SK-N-SH treated with all-trans-retinoic acid at 6 μM for 48 hours (cell line): ENCODE results near the gene MEF2B.
"Not testable (repeated sequence)": the region's sequence is repeated elsewhere in the genome, so short reads cannot be mapped to it uniquely, and the experiment has no call there.

ENCODE experiments used
- ATAC-seq: fragments of 200-7000 bp; cut with Tn5 transposase; 3 replicates; pipeline ENCODE4 v1.9.1; 2020; ENCODE audit warnings: mild to moderate bottlenecking, moderate library complexity
- ARNTL ChIP-seq: fragments of 450-650 bp; formaldehyde crosslinking; IDR thresholded peaks from 2 replicates; pipeline ENCODE4 v1.5.0; 2020; ENCODE audit warnings: low read depth, mild to moderate bottlenecking, moderate library complexity, borderline replicate concordance
- BACH2 ChIP-seq: fragments of 250-450 bp; sonication (Bioruptor Pico); IDR thresholded peaks from 2 replicates; pipeline ENCODE4 v1.9.0; 2021; ENCODE audit warnings: mild to moderate bottlenecking, borderline replicate concordance
- CSDC2 ChIP-seq: fragments of 250-450 bp; sonication (Bioruptor Pico); IDR thresholded peaks from 2 replicates; pipeline ENCODE4 v1.5.0; 2020; ENCODE audit warnings: mild to moderate bottlenecking, moderate library complexity
- GLIS3 ChIP-seq: fragments of 250-450 bp; sonication (Bioruptor Pico); IDR thresholded peaks from 2 replicates; pipeline ENCODE4 v1.5.0; 2020; ENCODE audit warnings: mild to moderate bottlenecking, moderate library complexity
- ISL1 ChIP-seq: fragments of 250-450 bp; sonication (Bioruptor Pico); IDR thresholded peaks from 2 replicates; pipeline ENCODE4 v2.1.2; 2022; ENCODE audit warnings: mild to moderate bottlenecking, moderate library complexity
- OSR1 ChIP-seq: fragments of 250-450 bp; sonication (Bioruptor Pico); IDR thresholded peaks from 2 replicates; pipeline ENCODE4 v1.8.0; 2022; ENCODE audit warnings: moderate library complexity, mild to moderate bottlenecking, inconsistent platforms
- PPARA ChIP-seq: fragments of 250-450 bp; sonication (Bioruptor Pico); IDR thresholded peaks from 2 replicates; pipeline ENCODE4 v1.5.0; 2020; ENCODE audit warnings: mild to moderate bottlenecking, borderline replicate concordance
- RARB ChIP-seq: fragments of 250-450 bp; sonication (Bioruptor Pico); IDR thresholded peaks from 2 replicates; pipeline ENCODE4 v1.8.0; 2021; ENCODE audit warnings: mild to moderate bottlenecking, moderate library complexity
- SNAI2 ChIP-seq: fragments of 250-450 bp; sonication (Bioruptor Pico); IDR thresholded peaks from 2 replicates; pipeline ENCODE4 v1.5.0; 2020; ENCODE audit warnings: mild to moderate bottlenecking, moderate library complexity
- TCF4 ChIP-seq: fragments of 250-450 bp; sonication (Bioruptor Pico); IDR thresholded peaks from 2 replicates; pipeline ENCODE4 v1.8.0; 2021; ENCODE audit warnings: mild to moderate bottlenecking, moderate library complexity, borderline replicate concordance
- TOX ChIP-seq: fragments of 250-450 bp; sonication (Bioruptor Pico); IDR thresholded peaks from 2 replicates; pipeline ENCODE4 v1.8.0; 2021; ENCODE audit warnings: mild to moderate bottlenecking, moderate library complexity, borderline replicate concordance
- ZC3H10 ChIP-seq: fragments of 250-450 bp; sonication (Bioruptor Pico); IDR thresholded peaks from 2 replicates; pipeline ENCODE4 v1.5.1; 2021; ENCODE audit warnings: mild to moderate bottlenecking, moderate library complexity
- ZFP3 ChIP-seq: fragments of 250-450 bp; sonication (Bioruptor Pico); IDR thresholded peaks from 2 replicates; pipeline ENCODE4 v1.5.0; 2020; ENCODE audit warnings: mild to moderate bottlenecking, moderate library complexity
- ZFP30 ChIP-seq: fragments of 450-650 bp; formaldehyde crosslinking; IDR thresholded peaks from 2 replicates; pipeline ENCODE4 v1.5.0; 2022; ENCODE audit warnings: mild to moderate bottlenecking, moderate library complexity
- ZNF565 ChIP-seq: fragments of 450-650 bp; formaldehyde crosslinking; conservative IDR thresholded peaks from 2 replicates; pipeline ENCODE4 v1.5.0; 2020; ENCODE audit warnings: low read depth, mild to moderate bottlenecking, moderate library complexity
- ZNF8 ChIP-seq: fragments of 450-650 bp; formaldehyde crosslinking; IDR thresholded peaks from 2 replicates; pipeline ENCODE4 v1.5.0; 2020; ENCODE audit warnings: mild to moderate bottlenecking, moderate library complexity
- TF ChIP-seq, protein P1 (sequence below): fragments of 250-450 bp; sonication (Bioruptor Pico); IDR thresholded peaks from 2 replicates; pipeline ENCODE4 v1.5.0; 2020; ENCODE audit warnings: mild to moderate bottlenecking, moderate library complexity
- TF ChIP-seq, protein P2 (sequence below): fragments of 250-450 bp; sonication (Bioruptor Pico); IDR thresholded peaks from 2 replicates; pipeline ENCODE4 v1.5.1; 2021; ENCODE audit warnings: mild to moderate bottlenecking, moderate library complexity
- TF ChIP-seq, protein P3 (sequence below): fragments of 250-450 bp; sonication (Bioruptor Pico); IDR thresholded peaks from 2 replicates; pipeline ENCODE4 v1.5.1; 2020; ENCODE audit warnings: low read depth, mild to moderate bottlenecking, moderate library complexity

The MEF2B gene

DNA sequence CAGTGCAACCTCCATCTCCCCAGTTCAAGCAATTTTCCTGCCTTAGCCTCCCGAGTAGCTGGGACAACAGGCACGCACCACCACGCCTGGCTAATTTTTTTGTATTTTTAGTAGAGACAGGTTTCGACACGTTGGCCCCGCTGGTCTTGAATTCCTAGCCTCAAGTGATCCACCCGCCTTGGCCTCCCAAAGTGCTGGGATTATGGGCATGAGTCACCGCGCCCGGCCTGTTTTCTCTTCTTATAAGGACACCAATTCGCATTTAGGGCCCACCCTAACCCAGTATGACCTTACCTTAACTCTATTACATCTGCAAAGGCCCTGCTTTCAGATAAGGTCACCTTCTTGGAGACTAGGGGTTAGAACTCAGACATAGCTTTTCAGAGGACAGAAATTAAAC is 66.9 kb downstream of the MEF2B start:
- ATAC-seq = no peak

DNA sequence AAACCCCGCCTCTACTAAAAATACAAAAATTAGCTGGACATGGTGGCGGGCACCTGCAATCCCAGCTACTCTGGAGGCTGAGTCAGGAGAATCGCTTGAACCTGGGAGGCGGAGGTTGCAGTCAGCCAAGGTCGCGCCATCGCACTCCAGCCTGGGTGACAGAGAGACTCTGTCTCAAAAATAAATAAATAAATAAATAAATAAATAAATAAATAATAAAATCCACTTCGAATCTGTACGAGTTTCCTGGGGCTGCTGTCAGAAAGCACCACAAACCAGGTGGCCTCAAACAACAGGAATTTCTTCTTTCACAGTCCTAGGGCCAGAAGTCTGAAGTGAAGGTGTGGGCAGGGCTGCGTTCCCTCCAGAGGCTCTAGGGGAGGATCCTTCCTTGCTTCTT is 67.5 kb downstream of the MEF2B start:
- not testable (repeated sequence) for ATAC-seq

More for the DNA sequence above, 66.9 kb downstream of the MEF2B start:
- TF ChIP-seq ARNTL = no peak
- TF ChIP-seq, protein P1, sequence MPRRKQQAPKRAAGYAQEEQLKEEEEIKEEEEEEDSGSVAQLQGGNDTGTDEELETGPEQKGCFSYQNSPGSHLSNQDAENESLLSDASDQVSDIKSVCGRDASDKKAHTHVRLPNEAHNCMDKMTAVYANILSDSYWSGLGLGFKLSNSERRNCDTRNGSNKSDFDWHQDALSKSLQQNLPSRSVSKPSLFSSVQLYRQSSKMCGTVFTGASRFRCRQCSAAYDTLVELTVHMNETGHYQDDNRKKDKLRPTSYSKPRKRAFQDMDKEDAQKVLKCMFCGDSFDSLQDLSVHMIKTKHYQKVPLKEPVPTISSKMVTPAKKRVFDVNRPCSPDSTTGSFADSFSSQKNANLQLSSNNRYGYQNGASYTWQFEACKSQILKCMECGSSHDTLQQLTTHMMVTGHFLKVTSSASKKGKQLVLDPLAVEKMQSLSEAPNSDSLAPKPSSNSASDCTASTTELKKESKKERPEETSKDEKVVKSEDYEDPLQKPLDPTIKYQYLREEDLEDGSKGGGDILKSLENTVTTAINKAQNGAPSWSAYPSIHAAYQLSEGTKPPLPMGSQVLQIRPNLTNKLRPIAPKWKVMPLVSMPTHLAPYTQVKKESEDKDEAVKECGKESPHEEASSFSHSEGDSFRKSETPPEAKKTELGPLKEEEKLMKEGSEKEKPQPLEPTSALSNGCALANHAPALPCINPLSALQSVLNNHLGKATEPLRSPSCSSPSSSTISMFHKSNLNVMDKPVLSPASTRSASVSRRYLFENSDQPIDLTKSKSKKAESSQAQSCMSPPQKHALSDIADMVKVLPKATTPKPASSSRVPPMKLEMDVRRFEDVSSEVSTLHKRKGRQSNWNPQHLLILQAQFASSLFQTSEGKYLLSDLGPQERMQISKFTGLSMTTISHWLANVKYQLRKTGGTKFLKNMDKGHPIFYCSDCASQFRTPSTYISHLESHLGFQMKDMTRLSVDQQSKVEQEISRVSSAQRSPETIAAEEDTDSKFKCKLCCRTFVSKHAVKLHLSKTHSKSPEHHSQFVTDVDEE (CRISPR knock-in tag) = no peak
- no peak for TF ChIP-seq ZFP3 (CRISPR knock-in tag)
- TF ChIP-seq ISL1 (CRISPR knock-in tag) = no peak
- no peak for TF ChIP-seq RARB (CRISPR knock-in tag)
- no peak for TF ChIP-seq SNAI2
- no peak for TF ChIP-seq ZNF565 (CRISPR knock-in tag)
- TF ChIP-seq TCF4 (CRISPR knock-in tag) = no peak

DNA sequence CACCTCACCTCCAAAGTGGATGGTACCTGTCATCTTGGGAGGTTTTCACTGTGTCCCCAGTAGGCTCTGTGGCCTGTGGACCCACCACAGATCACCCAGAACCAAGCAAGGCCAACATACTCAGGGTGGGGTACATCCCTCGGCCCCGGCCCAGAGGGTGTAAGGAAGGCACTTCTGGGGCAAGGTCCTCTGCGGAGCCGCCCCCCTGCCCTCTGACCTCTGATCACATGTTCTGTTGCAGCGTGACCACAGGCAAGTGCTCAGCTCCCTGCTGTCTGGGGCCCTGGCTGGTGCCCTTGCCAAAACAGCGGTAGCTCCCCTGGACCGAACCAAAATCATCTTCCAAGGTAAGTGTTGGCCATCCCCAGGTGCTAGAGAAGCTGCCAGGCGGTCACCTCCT is 68.5 kb downstream of the MEF2B start:
- no peak for TF ChIP-seq BACH2 (CRISPR knock-in tag)
- no peak for TF ChIP-seq ZNF8 (CRISPR knock-in tag)
- TF ChIP-seq ISL1 (CRISPR knock-in tag) = no peak
- no peak for TF ChIP-seq PPARA (CRISPR knock-in tag)
- TF ChIP-seq, protein P2, sequence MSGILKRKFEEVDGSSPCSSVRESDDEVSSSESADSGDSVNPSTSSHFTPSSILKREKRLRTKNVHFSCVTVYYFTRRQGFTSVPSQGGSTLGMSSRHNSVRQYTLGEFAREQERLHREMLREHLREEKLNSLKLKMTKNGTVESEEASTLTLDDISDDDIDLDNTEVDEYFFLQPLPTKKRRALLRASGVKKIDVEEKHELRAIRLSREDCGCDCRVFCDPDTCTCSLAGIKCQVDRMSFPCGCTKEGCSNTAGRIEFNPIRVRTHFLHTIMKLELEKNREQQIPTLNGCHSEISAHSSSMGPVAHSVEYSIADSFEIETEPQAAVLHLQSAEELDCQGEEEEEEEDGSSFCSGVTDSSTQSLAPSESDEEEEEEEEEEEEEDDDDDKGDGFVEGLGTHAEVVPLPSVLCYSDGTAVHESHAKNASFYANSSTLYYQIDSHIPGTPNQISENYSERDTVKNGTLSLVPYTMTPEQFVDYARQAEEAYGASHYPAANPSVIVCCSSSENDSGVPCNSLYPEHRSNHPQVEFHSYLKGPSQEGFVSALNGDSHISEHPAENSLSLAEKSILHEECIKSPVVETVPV (CRISPR knock-in tag) = no peak
- no peak for TF ChIP-seq OSR1 (CRISPR knock-in tag)
- no peak for ATAC-seq

DNA sequence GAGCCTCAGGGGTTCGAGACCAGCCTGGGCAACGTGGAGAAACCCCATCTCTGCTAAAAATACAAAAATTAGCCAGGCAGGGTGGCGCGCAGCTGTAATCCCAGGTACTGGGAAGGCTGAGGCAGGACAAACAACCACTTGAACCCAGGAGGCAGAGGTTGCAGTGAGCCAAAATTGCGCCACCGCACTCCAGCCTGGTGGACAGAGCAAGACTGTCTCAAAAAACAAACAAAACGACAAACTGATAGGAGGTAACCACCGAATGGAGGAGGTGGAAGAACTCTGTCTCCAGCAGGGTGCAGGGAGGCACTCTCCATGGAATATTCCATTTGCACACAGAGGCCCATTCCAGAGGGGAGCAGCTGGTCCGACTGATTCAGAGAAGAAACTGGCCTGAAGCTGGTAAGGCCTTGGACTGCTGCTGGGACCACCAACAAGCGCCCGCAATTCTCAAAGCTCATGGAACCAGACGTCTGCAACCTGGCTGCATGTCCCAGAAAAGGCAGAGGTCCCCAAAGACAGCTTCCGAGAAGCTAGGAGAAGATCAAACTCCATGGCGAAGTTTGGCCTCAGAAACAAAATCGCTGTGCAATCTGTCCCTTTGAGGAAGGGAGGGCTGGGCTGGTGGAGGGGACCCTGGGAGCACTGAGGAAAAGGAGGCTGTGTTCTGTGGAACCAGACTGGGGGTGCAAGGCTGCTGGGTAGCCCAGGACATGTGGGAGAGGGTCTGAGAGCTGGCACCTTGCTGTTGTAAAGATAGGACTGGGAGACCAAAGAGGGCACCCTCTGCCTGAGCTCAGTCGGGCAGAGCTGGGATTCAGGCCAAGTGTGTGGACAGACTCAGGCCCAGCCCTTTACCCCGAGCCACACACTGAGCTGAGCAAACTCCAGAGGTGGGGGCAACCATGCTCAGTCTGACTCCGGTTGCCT is 71.1 kb downstream of the MEF2B start:
- no peak for ATAC-seq
- TF ChIP-seq GLIS3 (CRISPR knock-in tag) (no peak), TOX (CRISPR knock-in tag) (no peak), ZNF8 (CRISPR knock-in tag) (no peak), ARNTL (no peak), ZC3H10 (CRISPR knock-in tag) (no peak), SNAI2 (no peak), ZFP30 (no peak), RARB (CRISPR knock-in tag) (no peak), CSDC2 (CRISPR knock-in tag) (no peak)
- TF ChIP-seq, protein P1 (CRISPR knock-in tag) = no peak

DNA sequence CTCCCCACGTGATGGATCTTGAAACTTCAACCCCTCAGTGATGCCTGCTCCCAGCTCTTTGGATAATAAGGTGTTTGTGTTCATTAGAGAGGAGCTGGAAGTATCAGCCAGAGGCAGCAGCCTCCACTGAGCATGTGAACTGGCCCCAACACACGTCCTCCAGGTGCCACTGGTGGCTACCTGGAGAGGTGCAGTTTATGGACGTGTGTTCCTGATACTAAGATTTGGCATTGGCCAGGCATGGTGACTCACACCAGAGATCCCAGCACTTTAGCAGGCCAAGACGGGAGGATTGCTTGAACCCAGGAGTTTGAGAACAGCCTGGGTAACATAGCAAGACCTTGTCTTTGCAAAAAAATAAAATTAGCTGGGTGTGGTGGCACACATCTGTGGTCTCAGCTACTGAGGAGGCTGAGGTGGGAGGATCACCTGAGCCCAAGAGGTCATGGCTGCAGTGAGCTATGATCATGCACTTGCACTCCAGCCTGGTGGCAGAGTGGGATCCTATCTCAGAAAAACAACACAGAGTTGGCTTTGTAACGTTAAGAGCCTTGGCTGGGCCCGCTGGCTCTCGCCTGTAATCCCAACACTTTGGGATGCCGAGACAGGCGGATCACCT is 71.9 kb downstream of the MEF2B start:
- ATAC-seq = no peak
- TF ChIP-seq ZC3H10 (CRISPR knock-in tag) (no peak), TOX (CRISPR knock-in tag) (no peak), GLIS3 (CRISPR knock-in tag) (no peak), ZNF8 (CRISPR knock-in tag) (no peak), BACH2 (CRISPR knock-in tag) (no peak), SNAI2 (no peak), RARB (CRISPR knock-in tag) (no peak), ISL1 (CRISPR knock-in tag) (no peak), OSR1 (CRISPR knock-in tag) (no peak), CSDC2 (CRISPR knock-in tag) (no peak), TCF4 (CRISPR knock-in tag) (no peak), ZNF565 (CRISPR knock-in tag) (no peak)
- TF ChIP-seq, protein P3, sequence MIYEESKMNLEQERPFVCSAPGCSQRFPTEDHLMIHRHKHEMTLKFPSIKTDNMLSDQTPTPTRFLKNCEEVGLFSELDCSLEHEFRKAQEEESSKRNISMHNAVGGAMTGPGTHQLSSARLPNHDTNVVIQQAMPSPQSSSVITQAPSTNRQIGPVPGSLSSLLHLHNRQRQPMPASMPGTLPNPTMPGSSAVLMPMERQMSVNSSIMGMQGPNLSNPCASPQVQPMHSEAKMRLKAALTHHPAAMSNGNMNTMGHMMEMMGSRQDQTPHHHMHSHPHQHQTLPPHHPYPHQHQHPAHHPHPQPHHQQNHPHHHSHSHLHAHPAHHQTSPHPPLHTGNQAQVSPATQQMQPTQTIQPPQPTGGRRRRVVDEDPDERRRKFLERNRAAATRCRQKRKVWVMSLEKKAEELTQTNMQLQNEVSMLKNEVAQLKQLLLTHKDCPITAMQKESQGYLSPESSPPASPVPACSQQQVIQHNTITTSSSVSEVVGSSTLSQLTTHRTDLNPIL (CRISPR knock-in tag) = no peak
- TF ChIP-seq, protein P2 (CRISPR knock-in tag) = no peak
